Testis (tissue), 3 donors: ENCODE data around the gene TJP2. TPM values are rescaled to one million over a fixed set of nuclear protein-coding genes. Genes with fewer than 3 reads are reported as not detected.
A peak's percentile ranks its signal among the peaks of the same experiment; 100 is the strongest.

Experiments used
- DNase-seq: peaks from one replicate; pipeline ENCODE4 v3.0.0-alpha.2; 2019
- H3K27ac ChIP-seq, 2 donors: fragments of 200-600 bp; sonication (generic); one replicate each; pipeline ENCODE4 v1.5.1; 2019
- H3K27me3 ChIP-seq: fragments of 200-600 bp; sonication (generic); one replicate; pipeline ENCODE4 v1.5.1; 2019
- H3K36me3 ChIP-seq: fragments of 200-600 bp; sonication (generic); one replicate; pipeline ENCODE4 v1.5.1; 2017; ENCODE audit warnings: low read depth; ENCODE audit errors: missing control alignments
- H3K4me1 ChIP-seq: fragments of 200-600 bp; sonication (generic); one replicate; pipeline ENCODE4 v1.5.1; 2019
- H3K4me3 ChIP-seq, 2 donors: fragments of 200-600 bp; sonication (generic); one replicate each; pipeline ENCODE4 v1.5.1; 2017 to 2019
- H3K9me3 ChIP-seq: fragments of 200-600 bp; sonication (generic); one replicate; pipeline ENCODE4 v1.5.1; 2017
- CTCF ChIP-seq, 3 experiments: fragments of 450-650 bp in 2 of 3; fragments of 200-600 bp in 1 of 3; sonication (generic) in 1 of 3; IDR thresholded peaks; one replicate each; pipeline ENCODE4 v1.5.1; 2016 to 2019; ENCODE audit warnings: antibody characterized with exemption in 3 of 3, mild to moderate bottlenecking in 2 of 3, moderate library complexity in 1 of 3
- POLR2A ChIP-seq: fragments of 450-650 bp; IDR thresholded peaks from one replicate; pipeline ENCODE4 v1.6.1; 2017; ENCODE audit warnings: antibody characterized with exemption, mild to moderate bottlenecking, moderate library complexity
- WGBS, 2 donors: methylation state at CpG; one replicate each; pipeline ENCODE4 v1.1.5; 2018; 5-methylcytosine and 5-hydroxymethylcytosine counted together
- intact Hi-C: fragments of 100-400 bp; cut with DNase I; formaldehyde crosslinking; loops from one replicate; pipeline ENCODE4 v1.15.1; 2023; ENCODE audit warnings: low total_unique reads
- polyA plus RNA-seq: library from polyadenylated mRNA; stranded (reverse); fragments of 350-450 nt; fragmentation: Illumina TruSeq; extraction: RNeasy Lipid Tissue Mini Kit (QIAGEN cat#74804); gene quantifications from one replicate; pipeline ENCODE4 v1.2.3, GENCODE V29; 2014; ENCODE audit warnings: low read depth, low replicate concordance; ENCODE audit not compliant: insufficient read depth
- total RNA-seq, 2 donors: library from RNA; depleted of rRNA; stranded (reverse); fragments of >200 nt; gene quantifications; one replicate each; pipeline ENCODE4 v1.2.3, GENCODE V29; 2016

The TJP2 gene
- total and polyA plus RNA-seq, 3 donors from 2014 or later, result 108 to 168 (median 148) TPM

GRCh38 chr9:69295872-69296552 is 121.9 kb downstream of the TJP2 start:
- Histone ChIP-seq H3K36me3 (no peaks in the 10 kb centered on the region), H3K4me3 (no peak overlapping the region), H3K27me3 (no peaks in the 10 kb centered on the region), H3K4me1 (peaks cover 7% of the 10 kb centered on the region), H3K9me3 (no peaks in the 10 kb centered on the region), H3K27ac (no peak overlapping the region)
- peak; percentile 50 for DNase-seq
- WGBS, 2 donors, result 41 to 59% methylated on average over 9 of the region's 9 CpGs
- intact Hi-C loops, result no loop called here
- TF ChIP-seq CTCF (IDR thresholded peaks at IDR 0.05) (no peak), POLR2A (no peak)

GRCh38 chr9:69297300-69297980 is 123.4 kb downstream of the TJP2 start:
- intact Hi-C loops, result no loop called here
- no peak for DNase-seq
- Histone ChIP-seq H3K27me3 (no peaks in the 10 kb centered on the region), H3K27ac (no peak overlapping the region), H3K4me1 (peaks cover 7% of the 10 kb centered on the region), H3K9me3 (no peaks in the 10 kb centered on the region), H3K4me3 (no peak overlapping the region), H3K36me3 (no peaks in the 10 kb centered on the region)
- WGBS, 2 donors, result 86 to 88% methylated on average over 11 of the region's 11 CpGs
- TF ChIP-seq POLR2A (no peak), CTCF (IDR thresholded peaks at IDR 0.05) (no peak)

GRCh38 chr9:69299315-69299714 is 125.2 kb downstream of the TJP2 start:
- H3K27me3 ChIP-seq, result no peaks in the 10 kb centered on the region
- DNase-seq, result no peak
- H3K4me1 ChIP-seq, result peaks cover 7% of the 10 kb centered on the region
- H3K9me3 ChIP-seq, result no peaks in the 10 kb centered on the region
- no peak overlapping the region for H3K27ac ChIP-seq
- intact Hi-C loops, result no loop called here
- no peaks in the 10 kb centered on the region for H3K36me3 ChIP-seq
- TF ChIP-seq CTCF (IDR thresholded peaks at IDR 0.05) (no peak), POLR2A (no peak)
- 89 to 90% methylated on average over 1 of the region's 1 CpG for WGBS, 2 donors
- no peak overlapping the region for H3K4me3 ChIP-seq

GRCh38 chr9:69299826-69300225 is 125.7 kb downstream of the TJP2 start:
- Histone ChIP-seq H3K9me3 (no peaks in the 10 kb centered on the region), H3K4me3 (no peak overlapping the region), H3K27me3 (no peaks in the 10 kb centered on the region), H3K36me3 (no peaks in the 10 kb centered on the region), H3K27ac (no peak overlapping the region), H3K4me1 (peaks cover 7% of the 10 kb centered on the region)
- TF ChIP-seq CTCF (IDR thresholded peaks at IDR 0.05) (no peak), POLR2A (no peak)
- no peak for DNase-seq
- WGBS, 2 donors, result 62 to 63% methylated on average over 1 of the region's 1 CpG
- intact Hi-C loops, result no loop called here
